DMS53 treated with DMSO at 0.1 percent for 48 hours (cell line): ENCODE data around the gene ESPN.
"Not testable (repeated sequence)": the region's sequence is repeated elsewhere in the genome, so short reads cannot be mapped to it uniquely, and the experiment has no call there.

ENCODE experiments used
- DNase-seq: peaks from one replicate; lab custom pipeline; 2025; ENCODE audit not compliant: unreplicated experiment; lab: John Stamatoyannopoulos, UW

Gene ESPN

GRCh38 chr1:6424619-6425593, at the start of gene ESPN:
Gene ESPN, plus strand, starts transcription at chr1:6424776. Its CDS starts 180 bp downstream, at chr1:6424956.
- no peak for DNase-seq

- no peak for DNase-seq
These were observed 46.4 kb upstream of the ESPN start for GRCh38 chr1:6378096-6378746.

GRCh38 chr1:6380037-6380436, 44.5 kb upstream of the ESPN start:
- DNase-seq = no peak

DNA sequence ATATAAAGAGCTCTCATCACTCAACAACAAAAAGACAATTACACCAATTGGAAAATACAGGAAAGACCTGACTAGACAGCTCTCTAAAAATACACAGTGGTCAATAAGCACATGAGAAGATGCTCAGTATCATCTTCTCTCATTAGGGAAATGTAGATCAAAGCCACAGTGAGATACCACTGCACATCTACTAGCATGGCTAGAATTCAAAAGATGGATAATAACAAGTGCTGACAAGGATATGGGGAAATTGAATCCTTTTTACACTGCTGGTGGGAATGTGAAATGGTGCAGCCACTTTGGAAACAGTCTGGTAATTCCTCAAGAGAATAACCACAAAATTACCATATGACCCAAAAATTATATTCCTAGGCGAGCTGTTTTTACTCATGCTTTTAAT, 40.4 kb upstream of the ESPN start:
- no peak for DNase-seq

DNA sequence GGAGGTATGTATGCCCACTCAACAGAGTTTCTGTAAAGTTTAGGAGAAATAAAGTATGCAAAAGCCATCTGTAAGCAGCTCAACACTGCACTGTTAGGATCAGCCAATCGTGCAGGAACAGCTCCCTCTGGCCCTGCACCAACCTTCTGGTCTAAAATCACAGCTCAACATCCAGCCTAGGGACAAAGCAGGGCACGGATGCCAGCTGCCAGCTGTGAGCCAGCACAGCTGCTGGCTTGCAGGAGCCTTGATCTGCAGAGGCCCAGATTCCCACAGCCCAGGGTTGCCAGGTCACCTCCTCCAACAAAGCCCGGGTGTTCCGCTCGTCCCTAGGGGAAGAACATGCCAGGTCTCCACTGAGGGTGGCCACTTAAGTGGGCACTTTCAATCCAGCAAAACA, 39.6 kb upstream of the ESPN start:
- DNase-seq = no peak

GRCh38 chr1:6385488-6386191, 38.9 kb upstream of the ESPN start:
- no peak for DNase-seq

DNA sequence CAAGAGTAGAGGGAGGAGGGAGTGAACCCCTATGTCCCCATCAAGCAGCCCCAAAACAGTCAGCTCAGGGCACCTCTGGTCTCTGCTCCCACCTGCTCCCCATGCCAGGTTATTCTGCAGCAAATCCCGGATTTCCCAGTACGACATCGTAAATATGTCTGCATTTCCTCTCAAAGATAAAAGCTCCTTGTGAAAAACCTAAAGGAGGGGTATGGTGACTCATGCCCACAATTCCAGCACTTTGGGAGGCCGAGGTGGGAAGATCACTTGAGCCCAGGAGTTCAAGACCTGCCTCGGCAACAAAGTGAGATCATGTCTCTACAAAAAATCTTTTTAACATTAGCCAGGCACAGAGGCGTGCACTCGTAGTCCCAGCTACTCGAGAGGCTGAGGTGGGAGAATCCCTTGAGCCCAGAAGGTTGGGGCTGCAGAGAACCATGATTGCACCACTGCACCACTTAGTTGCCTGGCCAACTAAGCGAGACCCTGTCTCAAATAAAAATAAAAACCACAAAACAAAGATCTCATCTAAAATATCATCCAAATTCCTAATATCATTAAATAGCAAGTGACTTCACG, 38.1 kb upstream of the ESPN start:
- no peak for DNase-seq

DNA sequence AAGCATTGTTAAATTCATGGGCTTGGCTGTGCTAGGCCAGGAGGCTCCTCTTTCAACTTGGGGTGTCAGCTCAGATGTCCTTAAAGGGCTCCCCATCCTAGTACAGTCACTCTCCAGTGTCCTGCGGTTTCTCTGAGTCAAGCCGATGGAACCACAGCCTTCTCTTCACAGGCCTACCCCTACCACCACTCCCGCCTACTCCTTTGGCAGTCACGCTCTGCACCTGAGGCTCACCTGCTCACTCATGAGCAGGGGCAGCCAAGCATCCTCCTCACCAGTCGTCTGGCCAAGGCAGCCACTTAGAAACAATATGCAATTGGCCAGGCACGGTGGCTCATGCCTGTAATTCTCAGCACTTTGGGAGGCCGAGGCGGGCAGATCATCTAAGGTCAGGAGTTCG, 34.6 kb upstream of the ESPN start:
- no peak for DNase-seq

DNA sequence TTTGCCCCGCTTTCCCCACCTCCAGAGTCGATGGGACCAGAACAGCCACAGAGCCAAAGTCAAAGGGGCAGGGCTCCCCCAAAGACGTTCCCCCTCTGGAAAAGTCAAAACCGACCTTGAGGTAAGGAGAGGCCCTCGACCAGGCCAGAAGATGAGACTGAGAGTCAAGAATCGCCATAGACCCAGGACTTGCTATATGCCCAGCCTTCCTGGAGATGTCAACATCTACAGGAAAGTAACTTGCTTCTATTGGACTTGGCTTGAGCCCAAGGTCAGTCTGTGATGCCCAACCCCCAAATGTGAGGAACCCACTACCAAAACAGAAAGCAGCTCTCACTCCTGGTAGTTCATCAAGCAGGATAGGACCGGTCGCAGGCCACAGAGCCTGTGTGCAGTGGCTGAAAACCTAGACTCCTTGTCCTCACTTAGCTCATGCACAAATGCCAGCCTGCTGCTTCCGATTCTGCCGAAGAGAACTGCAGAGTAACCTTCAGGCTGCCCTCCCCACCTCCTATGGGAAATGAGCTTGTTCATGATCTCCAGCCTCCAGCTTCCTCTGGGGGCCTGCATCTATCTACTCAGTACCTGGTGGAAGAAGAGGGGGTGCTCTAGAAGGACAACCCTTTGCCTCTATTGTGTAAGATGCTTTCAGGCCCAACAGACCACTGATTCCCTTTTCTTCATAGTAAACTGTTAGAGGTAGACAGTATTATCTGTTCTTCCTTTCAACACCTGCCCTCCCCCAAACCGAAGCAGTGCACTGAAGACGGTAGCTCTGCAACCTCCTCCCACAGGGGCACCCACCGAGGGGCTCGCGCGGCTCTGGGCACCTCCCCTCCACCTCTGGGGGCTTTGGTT, 32.4 kb upstream of the ESPN start:
- peak; percentile 13 for DNase-seq

DNA sequence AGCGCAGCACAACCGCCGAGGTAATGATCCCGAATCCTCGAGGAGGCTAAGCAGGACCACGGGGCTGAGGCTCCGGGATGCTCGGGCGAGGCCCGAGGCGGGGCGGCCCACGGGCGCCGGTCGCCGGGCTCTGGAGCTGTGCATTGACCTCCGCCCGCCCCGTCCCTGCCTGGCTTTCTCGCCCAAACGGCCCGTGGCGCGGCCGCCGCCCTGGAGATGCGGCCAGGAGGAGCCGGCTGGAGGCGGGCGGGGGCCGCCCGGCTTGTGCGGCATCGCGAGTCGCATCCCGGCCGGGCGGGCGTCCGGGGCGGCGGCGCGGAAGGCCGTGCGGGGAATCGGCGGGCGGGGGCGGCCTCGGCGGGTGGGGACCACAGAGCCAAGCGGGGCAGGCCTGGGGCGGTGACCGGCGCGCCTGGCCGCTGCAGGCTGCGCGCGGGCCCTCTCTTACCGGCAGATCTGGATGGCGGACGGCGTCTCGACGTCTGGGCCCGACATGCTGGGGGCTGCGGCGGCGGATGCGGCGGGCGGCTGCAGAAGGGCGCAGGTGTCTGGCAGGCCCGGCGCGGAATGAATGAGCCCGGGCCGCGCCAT, 31.7 kb upstream of the ESPN start:
- no peak for DNase-seq

GRCh38 chr1:6393400-6394187, 31.0 kb upstream of the ESPN start, which contains the start of gene ACOT7:
Gene ACOT7, minus strand, starts transcription at chr1:6393767. Its CDS starts 368 bp downstream, at chr1:6393399.
- DNase-seq = peak; percentile 85

- not testable (repeated sequence) for DNase-seq
These were observed 29.4 kb upstream of the ESPN start for GRCh38 chr1:6395130-6395529.

- not testable (repeated sequence) for DNase-seq
These were observed 28.8 kb upstream of the ESPN start for GRCh38 chr1:6395781-6396244.

GRCh38 chr1:6396998-6397397, 27.6 kb upstream of the ESPN start:
- DNase-seq = no peak

GRCh38 chr1:6397844-6398441, 26.6 kb upstream of the ESPN start:
- DNase-seq = no peak

DNA sequence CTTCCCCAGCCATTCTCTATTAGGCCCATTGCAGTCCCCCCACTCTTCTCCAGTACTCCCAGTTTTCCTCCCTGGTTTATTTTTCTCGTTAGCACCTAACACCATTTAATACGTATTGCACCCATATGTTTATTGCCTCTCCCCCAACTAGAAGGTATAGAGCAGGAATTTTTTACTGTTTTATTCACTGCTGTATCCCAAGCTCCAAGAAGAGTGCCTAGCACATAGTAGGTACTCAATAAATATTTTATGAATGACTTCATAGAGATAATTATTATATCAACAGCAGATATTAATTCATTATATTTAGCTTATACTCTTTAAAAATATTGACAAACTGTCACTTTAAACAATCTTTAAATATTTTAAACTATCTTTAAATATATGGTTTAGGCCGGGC, 25.3 kb upstream of the ESPN start:
- no peak for DNase-seq

GRCh38 chr1:6401673-6402072, 22.9 kb upstream of the ESPN start:
- no peak for DNase-seq

- no peak for DNase-seq
These were observed 16.6 kb upstream of the ESPN start for GRCh38 chr1:6408023-6408422.

DNA sequence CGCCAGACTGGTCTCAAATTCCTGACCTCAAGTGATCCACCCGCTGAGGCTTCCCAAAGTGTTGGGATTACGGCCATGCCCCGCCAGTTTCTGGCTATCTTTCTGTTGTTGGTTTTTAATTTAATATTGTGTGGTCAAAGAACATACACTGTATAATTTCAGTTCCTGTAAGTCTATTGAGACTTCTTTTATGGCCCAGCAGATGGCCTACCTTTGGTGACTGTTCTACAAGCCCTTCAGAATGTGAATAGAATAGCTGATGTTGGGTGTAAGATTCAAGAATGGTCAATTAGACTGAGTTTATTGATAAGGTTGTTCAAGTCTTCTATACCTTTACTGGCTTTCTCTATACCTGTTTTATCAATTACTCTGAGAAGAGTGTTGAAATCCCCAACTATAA, 15.5 kb upstream of the ESPN start:
- DNase-seq = no peak
